Skeletal muscle tissue (tissue), 4 donors: ENCODE results near the gene SH2D4B. TPM values are rescaled to one million over a fixed set of nuclear protein-coding genes. Genes with fewer than 3 reads are reported as not detected.

Experiments used
- H3K27ac ChIP-seq: one replicate; pipeline ENCODE4 v1.7.0; 2013; ENCODE audit warnings: mild to moderate bottlenecking, low read depth, low read length, inconsistent platforms
- H3K27me3 ChIP-seq, 3 donors: one replicate each; pipeline ENCODE4 v1.7.0; 2013; ENCODE audit warnings: low read length in 3 of 3; ENCODE audit not compliant: control insufficient read depth in 3 of 3, insufficient read depth in 3 of 3
- H3K36me3 ChIP-seq, 3 donors: one replicate each; pipeline ENCODE4 v1.7.0; 2013; ENCODE audit warnings: low read length in 3 of 3; ENCODE audit not compliant: control insufficient read depth in 3 of 3, insufficient read depth in 3 of 3
- H3K4me1 ChIP-seq, 3 donors: one replicate each; pipeline ENCODE4 v1.7.0; 2013; ENCODE audit warnings: low read length in 3 of 3, mild to moderate bottlenecking in 3 of 3; ENCODE audit not compliant: control insufficient read depth in 3 of 3, insufficient read depth in 3 of 3
- H3K4me3 ChIP-seq, 3 donors: one replicate each; pipeline ENCODE4 v1.7.0; 2013; ENCODE audit warnings: low read length in 3 of 3
- H3K9ac ChIP-seq, 3 donors: one replicate each; pipeline ENCODE4 v1.7.0; 2013; ENCODE audit warnings: low read length in 3 of 3, mild to moderate bottlenecking in 3 of 3, moderate library complexity in 2 of 3, low read depth in 1 of 3
- H3K9me3 ChIP-seq, 3 donors: one replicate each; pipeline ENCODE4 v1.7.0; 2013; ENCODE audit warnings: low read length in 3 of 3; ENCODE audit not compliant: control insufficient read depth in 3 of 3
- total RNA-seq: library from RNA; depleted of rRNA; stranded (reverse); fragments of >200 nt; gene quantifications from one replicate; pipeline ENCODE4 v1.2.3, GENCODE V29; 2014
- donor health status: Osteomylitis.

SH2D4B gene
- total RNA-seq, 1 donor from 2014 or later = under 0.01 TPM

GRCh38 chr10:80602881-80603280, 65.2 kb downstream of the SH2D4B start:
- Histone ChIP-seq H3K9me3 (no peaks in the 10 kb centered on the region), H3K9ac (no peak overlapping the region), H3K27me3 (no peaks in the 10 kb centered on the region), H3K4me3 (no peak overlapping the region), H3K27ac (no peak overlapping the region), H3K36me3 (no peaks in the 10 kb centered on the region), H3K4me1 (no peaks in the 10 kb centered on the region)

- Histone ChIP-seq H3K4me3 (no peak overlapping the region), H3K36me3 (no peaks in the 10 kb centered on the region), H3K9ac (no peak overlapping the region), H3K27me3 (no peaks in the 10 kb centered on the region), H3K27ac (no peak overlapping the region), H3K4me1 (no peaks in the 10 kb centered on the region), H3K9me3 (no peaks in the 10 kb centered on the region)
These were observed 65.8 kb downstream of the SH2D4B start for GRCh38 chr10:80603516-80603915.

- Histone ChIP-seq H3K9ac (no peak overlapping the region), H3K27me3 (peaks cover 0 to 5% (median 4%) of the 10 kb centered on the region in 3 donors), H3K4me1 (no peaks in the 10 kb centered on the region), H3K27ac (no peak overlapping the region), H3K9me3 (no peaks in the 10 kb centered on the region), H3K36me3 (no peaks in the 10 kb centered on the region), H3K4me3 (no peak overlapping the region)
These were observed 71.0 kb downstream of the SH2D4B start for GRCh38 chr10:80608706-80609105.

GRCh38 chr10:80609331-80609730, 71.6 kb downstream of the SH2D4B start:
- peaks cover 0 to 5% (median 4%) of the 10 kb centered on the region in 3 donors for H3K27me3 ChIP-seq
- no peak overlapping the region for H3K27ac ChIP-seq
- H3K36me3 ChIP-seq = no peaks in the 10 kb centered on the region
- no peak overlapping the region for H3K4me3 ChIP-seq
- H3K4me1 ChIP-seq = no peaks in the 10 kb centered on the region
- no peaks in the 10 kb centered on the region for H3K9me3 ChIP-seq
- no peak overlapping the region for H3K9ac ChIP-seq

- H3K9ac ChIP-seq = no peak overlapping the region
- H3K9me3 ChIP-seq = no peaks in the 10 kb centered on the region
- no peaks in the 10 kb centered on the region for H3K36me3 ChIP-seq
- H3K4me3 ChIP-seq = no peak overlapping the region
- no peak overlapping the region for H3K27ac ChIP-seq
- peaks cover 0 to 5% (median 4%) of the 10 kb centered on the region in 3 donors for H3K27me3 ChIP-seq
- H3K4me1 ChIP-seq = no peaks in the 10 kb centered on the region
These were observed 73.9 kb downstream of the SH2D4B start for GRCh38 chr10:80611481-80612185.

- Histone ChIP-seq H3K9me3 (no peaks in the 10 kb centered on the region), H3K36me3 (no peaks in the 10 kb centered on the region), H3K9ac (no peak overlapping the region), H3K4me1 (no peaks in the 10 kb centered on the region), H3K27me3 (peaks cover 0 to 5% (median 4%) of the 10 kb centered on the region in 3 donors), H3K4me3 (no peak overlapping the region), H3K27ac (no peak overlapping the region)
These were observed 74.6 kb downstream of the SH2D4B start for GRCh38 chr10:80612261-80612660.

GRCh38 chr10:80613466-80614170, 75.9 kb downstream of the SH2D4B start:
- Histone ChIP-seq H3K27me3 (peaks cover 0 to 5% (median 4%) of the 10 kb centered on the region in 3 donors), H3K4me1 (no peaks in the 10 kb centered on the region), H3K27ac (no peak overlapping the region), H3K4me3 (no peak overlapping the region), H3K36me3 (no peaks in the 10 kb centered on the region), H3K9me3 (no peaks in the 10 kb centered on the region), H3K9ac (no peak overlapping the region)

GRCh38 chr10:80614576-80615416, 77.1 kb downstream of the SH2D4B start:
- Histone ChIP-seq H3K4me3 (no peak overlapping the region), H3K4me1 (no peaks in the 10 kb centered on the region), H3K27ac (no peak overlapping the region), H3K9ac (no peak overlapping the region), H3K36me3 (no peaks in the 10 kb centered on the region), H3K27me3 (peaks cover 0 to 4% (median 1%) of the 10 kb centered on the region in 3 donors), H3K9me3 (no peaks in the 10 kb centered on the region)

- Histone ChIP-seq H3K27me3 (no peaks in the 10 kb centered on the region), H3K9ac (no peak overlapping the region), H3K27ac (no peak overlapping the region), H3K36me3 (no peaks in the 10 kb centered on the region), H3K4me1 (no peaks in the 10 kb centered on the region), H3K4me3 (no peak overlapping the region), H3K9me3 (no peaks in the 10 kb centered on the region)
These were observed 80.1 kb downstream of the SH2D4B start for GRCh38 chr10:80617807-80618206.

- no peaks in the 10 kb centered on the region for H3K4me1 ChIP-seq
- no peaks in the 10 kb centered on the region for H3K36me3 ChIP-seq
- no peak overlapping the region for H3K27ac ChIP-seq
- no peak overlapping the region for H3K4me3 ChIP-seq
- H3K27me3 ChIP-seq = no peaks in the 10 kb centered on the region
- no peak overlapping the region for H3K9ac ChIP-seq
- H3K9me3 ChIP-seq = peaks cover 0 to 3% (median 0%) of the 10 kb centered on the region in 3 donors
These were observed 81.3 kb downstream of the SH2D4B start for GRCh38 chr10:80619036-80619435.
